Uterus (tissue), 2 donors: Measurements from ENCODE around the gene CCDC50.

Experiments used
- CTCF ChIP-seq, 4 experiments: fragments of 200-600 bp in 2 of 4; fragments of 450-650 bp in 2 of 4; sonication (generic) in 2 of 4; IDR thresholded peaks; one replicate each; pipeline ENCODE4 v1.5.1; 2016 to 2019; ENCODE audit warnings: antibody characterized with exemption in 4 of 4, mild to moderate bottlenecking in 2 of 4, moderate library complexity in 1 of 4
- POLR2A ChIP-seq, 2 donors: fragments of 450-650 bp; IDR thresholded peaks; one replicate each; pipeline ENCODE4 v1.6.1; 2016; ENCODE audit warnings: antibody characterized with exemption in 2 of 2, mild to moderate bottlenecking in 1 of 2, moderate library complexity in 1 of 2

GRCh38 chr3:191366675-191367074 is 37.5 kb downstream of the CCDC50 start:
- no peak for TF ChIP-seq CTCF (IDR thresholded peaks at IDR 0.05)
- no peak for TF ChIP-seq POLR2A (IDR thresholded peaks at IDR 0.05)
